HG02763 (cell line): ENCODE results near the gene ABHD17B.

Experiments
- ATAC-seq: cut with Tn5 transposase; IDR thresholded peaks from one replicate; pipeline ENCODE4 v1.9.1; 2021; ENCODE audit warnings: mild to moderate bottlenecking, moderate library complexity; ENCODE audit not compliant: unreplicated experiment

Gene ABHD17B

GRCh38 chr9:71879644-71880174 lies 31.3 kb downstream of the ABHD17B start:
- no peak for ATAC-seq

- no peak for ATAC-seq
These were observed 32.4 kb downstream of the ABHD17B start for GRCh38 chr9:71878327-71879274.

- ATAC-seq = no peak
These were observed 34.2 kb downstream of the ABHD17B start for GRCh38 chr9:71876829-71877228.

- no peak for ATAC-seq
These were observed 34.9 kb downstream of the ABHD17B start for GRCh38 chr9:71876106-71876505.

GRCh38 chr9:71875345-71875744 lies 35.6 kb downstream of the ABHD17B start:
- ATAC-seq = no peak

- no peak for ATAC-seq
These were observed 47.4 kb downstream of the ABHD17B start for GRCh38 chr9:71863631-71864030.

- no peak for ATAC-seq
These were observed 49.4 kb downstream of the ABHD17B start for GRCh38 chr9:71861618-71862017.

- no peak for ATAC-seq
These were observed 51.1 kb downstream of the ABHD17B start for GRCh38 chr9:71859939-71860338.

GRCh38 chr9:71858812-71859211 lies 52.2 kb downstream of the ABHD17B start:
- ATAC-seq = no peak

- no peak for ATAC-seq
These were observed 52.7 kb downstream of the ABHD17B start for GRCh38 chr9:71858102-71858798.

GRCh38 chr9:71857159-71857558 lies 53.8 kb downstream of the ABHD17B start:
- no peak for ATAC-seq

- no peak for ATAC-seq
These were observed 56.2 kb downstream of the ABHD17B start for GRCh38 chr9:71854811-71855210.

- no peak for ATAC-seq
These were observed 57.9 kb downstream of the ABHD17B start for GRCh38 chr9:71853084-71853483.

GRCh38 chr9:71850996-71851395 lies 60.0 kb downstream of the ABHD17B start:
- no peak for ATAC-seq

GRCh38 chr9:71847892-71848291 lies 63.1 kb downstream of the ABHD17B start:
- ATAC-seq = no peak

GRCh38 chr9:71844808-71845207 lies 66.2 kb downstream of the ABHD17B start:
- no peak for ATAC-seq

GRCh38 chr9:71839668-71840067 lies 71.3 kb downstream of the ABHD17B start:
- ATAC-seq = no peak

- ATAC-seq = no peak
These were observed 75.4 kb downstream of the ABHD17B start for GRCh38 chr9:71835596-71835995.

GRCh38 chr9:71830929-71831328 lies 80.1 kb downstream of the ABHD17B start:
- ATAC-seq = no peak

- ATAC-seq = no peak
These were observed 80.8 kb downstream of the ABHD17B start for GRCh38 chr9:71830153-71830552.

GRCh38 chr9:71826279-71826678 lies 84.7 kb downstream of the ABHD17B start:
- no peak for ATAC-seq

- ATAC-seq = no peak
These were observed 86.7 kb downstream of the ABHD17B start for GRCh38 chr9:71824257-71824656.
